ENCODE measurements around the gene ABHD16A.

ABHD16A gene

GRCh38 chr6:31652925-31653724 lies 50.0 kb downstream of the ABHD16A start:
- peaks cover 22% of the 10 kb centered on the region for H3K36me3 ChIP-seq
- no peaks in the 10 kb centered on the region for H3K9me3 ChIP-seq
- no peak for TF ChIP-seq CTCF (IDR thresholded peaks at IDR 0.05; ENCODE audit: low read depth, low read length)
- peak overlapping the region; percentile 84 for H3K4me3 ChIP-seq (ENCODE audit: low read depth, low read length)
- peak; percentile 90 for DNase-seq
- no peaks in the 10 kb centered on the region for H3K27me3 ChIP-seq
- H3K4me1 ChIP-seq = no peaks in the 10 kb centered on the region

DNA sequence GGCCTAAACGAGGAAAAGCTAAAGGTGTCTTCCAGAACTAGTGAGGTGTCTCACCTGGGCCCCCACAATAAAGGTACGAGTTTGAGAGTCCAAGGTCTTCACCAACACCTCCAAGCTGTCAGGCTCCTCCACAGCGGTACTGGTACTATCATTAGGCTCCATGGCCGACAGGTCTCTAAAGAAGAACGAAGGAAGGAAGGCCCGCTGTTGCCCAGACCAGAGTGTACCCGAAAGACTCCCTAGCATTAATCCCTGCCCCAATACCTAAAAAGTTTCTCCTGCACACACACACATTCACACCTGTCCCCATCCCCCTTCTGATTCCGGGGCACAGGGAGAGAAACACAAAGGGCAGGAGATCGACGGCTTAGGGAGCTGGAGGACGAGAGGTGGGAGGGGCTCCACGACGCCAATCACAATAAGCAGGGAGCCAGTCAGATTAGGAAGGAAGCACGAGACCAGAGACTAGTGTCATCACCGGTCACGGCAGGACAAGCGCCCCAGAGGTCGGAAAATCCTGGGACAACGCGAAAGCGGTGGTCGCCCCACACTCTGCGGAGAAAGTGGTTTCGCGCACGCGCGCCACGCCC lies 51.4 kb downstream of the ABHD16A start:
- peaks cover 35% of the 10 kb centered on the region for H3K36me3 ChIP-seq
- DNase-seq = no peak
- H3K9me3 ChIP-seq = no peaks in the 10 kb centered on the region

DNA sequence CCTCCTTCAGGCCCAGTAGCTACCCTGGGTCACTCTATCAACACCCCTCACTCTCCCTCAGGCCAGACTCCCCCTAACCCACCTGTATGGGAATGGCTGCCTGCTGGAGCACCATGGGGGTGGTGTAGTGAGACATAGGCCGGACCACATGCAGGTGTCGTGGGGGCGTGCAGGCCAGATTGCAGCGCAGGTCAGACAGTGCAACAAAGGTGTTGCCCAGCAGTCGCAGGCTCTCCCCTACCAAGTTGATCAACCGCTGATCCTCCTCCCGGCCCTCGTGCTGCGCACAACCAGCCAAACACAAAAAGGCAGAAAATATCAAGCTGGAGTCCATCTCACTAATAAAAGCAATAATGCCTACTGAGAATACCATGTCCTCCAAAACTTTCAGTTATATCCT lies 57.8 kb downstream of the ABHD16A start:
- no peaks in the 10 kb centered on the region for H3K4me1 ChIP-seq
- no peak overlapping the region for H3K4me3 ChIP-seq (ENCODE audit: low read depth, low read length)
- no peak for DNase-seq
- TF ChIP-seq CTCF (IDR thresholded peaks at IDR 0.05; ENCODE audit: low read depth, low read length) = no peak
- no peaks in the 10 kb centered on the region for H3K27me3 ChIP-seq
- no peaks in the 10 kb centered on the region for H3K9me3 ChIP-seq
- peaks cover 78% of the 10 kb centered on the region for H3K36me3 ChIP-seq

More for the DNA sequence above, 51.4 kb downstream of the ABHD16A start:
- Histone ChIP-seq H3K4me1 (no peaks in the 10 kb centered on the region), H3K4me3 (ENCODE audit: low read depth, low read length) (peak overlapping the region; percentile 84), H3K27me3 (no peaks in the 10 kb centered on the region)
- no peak for TF ChIP-seq CTCF (IDR thresholded peaks at IDR 0.05; ENCODE audit: low read depth, low read length)

DNA sequence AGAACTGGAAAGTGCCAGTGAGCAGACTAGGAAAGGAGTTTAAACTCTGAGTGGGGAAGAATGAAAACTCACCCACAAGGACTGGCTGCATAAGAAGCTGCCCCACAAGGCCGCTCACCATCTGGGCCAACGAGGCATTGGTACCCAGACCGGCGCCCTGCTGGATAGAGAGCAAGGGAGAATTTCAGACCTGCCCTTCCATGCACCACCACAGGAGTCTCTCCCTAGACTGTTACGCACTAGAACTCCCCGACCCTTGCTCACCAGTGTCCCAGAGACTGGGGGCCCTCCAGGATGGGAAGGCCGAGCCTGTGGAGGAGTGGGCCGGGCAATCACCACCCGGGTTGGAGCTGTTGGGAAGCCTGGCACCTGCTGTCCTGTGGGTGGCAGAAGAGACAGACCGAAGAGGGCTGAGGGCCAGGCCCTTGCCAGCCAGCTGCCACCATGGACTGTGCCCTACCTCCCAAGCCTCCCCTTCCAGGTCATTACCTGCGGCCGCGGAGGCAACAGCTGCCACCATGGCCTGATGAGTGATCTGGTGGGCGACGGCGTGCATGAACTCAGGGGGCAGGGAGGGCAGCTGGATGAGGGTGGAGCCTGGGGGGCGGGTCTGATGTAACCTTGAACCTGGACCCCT lies 59.2 kb downstream of the ABHD16A start:
- no peak overlapping the region for H3K4me3 ChIP-seq (ENCODE audit: low read depth, low read length)
- H3K9me3 ChIP-seq = no peaks in the 10 kb centered on the region
- H3K4me1 ChIP-seq = no peaks in the 10 kb centered on the region
- H3K27me3 ChIP-seq = no peaks in the 10 kb centered on the region
- no peak for DNase-seq
- no peak for TF ChIP-seq CTCF (IDR thresholded peaks at IDR 0.05; ENCODE audit: low read depth, low read length)
- H3K36me3 ChIP-seq = peaks cover 83% of the 10 kb centered on the region

DNA sequence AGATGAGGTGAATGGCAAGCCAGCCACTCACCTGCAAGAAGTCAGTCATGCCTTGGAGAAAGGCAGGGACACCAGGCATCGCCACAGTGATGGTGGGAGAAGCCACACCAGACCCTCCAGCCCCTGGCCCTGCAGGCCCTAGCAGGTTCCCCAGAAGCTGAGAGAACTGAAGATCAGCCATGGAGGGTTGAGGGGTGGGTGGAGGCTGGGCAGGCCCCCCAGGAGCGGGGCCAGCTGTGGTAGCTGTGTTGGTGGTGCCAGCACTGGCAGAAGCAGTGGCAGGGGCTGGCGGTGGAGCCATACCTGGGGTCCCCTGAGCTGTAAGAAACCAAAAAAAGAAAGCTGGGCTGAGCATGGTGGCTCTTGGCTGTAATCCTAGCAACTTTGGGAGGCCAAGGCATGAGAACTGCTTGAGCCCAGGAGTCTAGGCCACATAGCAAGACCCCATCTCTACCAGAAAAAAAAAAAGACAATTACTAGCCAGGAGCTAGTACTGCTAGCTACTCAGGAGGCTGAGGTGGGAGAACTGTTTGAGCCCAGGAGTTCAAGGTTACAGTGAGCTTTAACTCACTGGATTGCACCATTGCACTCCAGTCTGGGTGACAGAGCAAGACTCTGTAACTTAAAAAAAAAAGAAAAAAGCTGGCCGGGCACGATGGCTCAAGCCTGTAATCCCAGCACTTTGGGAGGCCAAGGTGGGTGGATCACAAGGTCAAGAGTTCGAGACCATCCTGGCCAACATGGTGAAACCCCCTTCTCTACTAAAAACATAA lies 60.1 kb downstream of the ABHD16A start:
- Histone ChIP-seq H3K9me3 (no peaks in the 10 kb centered on the region), H3K27me3 (no peaks in the 10 kb centered on the region), H3K4me3 (ENCODE audit: low read depth, low read length) (no peak overlapping the region), H3K4me1 (no peaks in the 10 kb centered on the region), H3K36me3 (peaks cover 83% of the 10 kb centered on the region)
- TF ChIP-seq CTCF (IDR thresholded peaks at IDR 0.05; ENCODE audit: low read depth, low read length) = no peak
- no peak for DNase-seq
